HG02885 (cell line): Measurements from ENCODE around the gene PCDH12.
A peak's percentile ranks its signal among the peaks of the same experiment; 100 is the strongest.
"Not testable (repeated sequence)": the region's sequence is repeated elsewhere in the genome, so short reads cannot be mapped to it uniquely, and the experiment has no call there.

Experiments used
- ATAC-seq: cut with Tn5 transposase; IDR thresholded peaks from one replicate; pipeline ENCODE4 v1.9.1; 2021; ENCODE audit warnings: mild to moderate bottlenecking; ENCODE audit not compliant: unreplicated experiment, poor library complexity

The PCDH12 gene

DNA sequence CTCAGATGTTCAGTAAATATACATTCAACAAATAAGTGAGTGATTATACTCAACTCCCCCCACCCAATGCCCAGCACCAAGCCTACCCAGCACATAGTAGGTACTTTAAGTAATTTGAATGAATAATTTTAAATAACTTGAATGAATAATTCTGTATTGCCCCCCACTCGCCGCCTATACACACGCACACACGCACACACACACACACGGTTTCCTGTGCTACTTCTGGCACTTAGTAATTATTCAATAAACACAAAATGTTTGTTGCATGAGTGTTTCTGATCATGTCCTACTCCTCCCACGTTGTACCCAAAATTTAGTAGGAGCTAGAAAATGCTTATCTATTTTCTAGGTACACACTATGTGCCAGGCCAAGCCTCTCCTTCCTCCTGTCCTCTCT lies 16.2 kb downstream of the PCDH12 start:
- no peak for ATAC-seq

DNA sequence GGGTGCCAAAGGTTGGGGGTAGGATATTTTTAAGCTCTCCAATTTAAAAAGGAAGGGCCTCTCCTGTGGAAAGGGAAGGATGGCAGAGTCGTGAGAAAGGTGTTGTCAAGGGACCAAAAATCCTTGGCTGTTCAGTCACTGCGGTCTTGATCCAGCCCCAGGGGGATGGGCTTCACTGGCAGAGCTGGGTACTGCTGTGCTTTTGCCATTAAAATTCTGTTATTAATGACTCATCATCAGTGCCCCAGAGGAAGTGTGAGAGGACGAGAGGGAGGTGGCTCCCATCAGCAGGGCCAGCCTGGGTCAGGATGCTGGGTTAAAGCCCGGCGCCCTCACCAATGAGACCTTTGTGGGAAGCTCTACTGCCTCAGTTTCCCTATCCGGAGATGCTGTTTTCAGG lies 16.7 kb downstream of the PCDH12 start:
- ATAC-seq: no peak

DNA sequence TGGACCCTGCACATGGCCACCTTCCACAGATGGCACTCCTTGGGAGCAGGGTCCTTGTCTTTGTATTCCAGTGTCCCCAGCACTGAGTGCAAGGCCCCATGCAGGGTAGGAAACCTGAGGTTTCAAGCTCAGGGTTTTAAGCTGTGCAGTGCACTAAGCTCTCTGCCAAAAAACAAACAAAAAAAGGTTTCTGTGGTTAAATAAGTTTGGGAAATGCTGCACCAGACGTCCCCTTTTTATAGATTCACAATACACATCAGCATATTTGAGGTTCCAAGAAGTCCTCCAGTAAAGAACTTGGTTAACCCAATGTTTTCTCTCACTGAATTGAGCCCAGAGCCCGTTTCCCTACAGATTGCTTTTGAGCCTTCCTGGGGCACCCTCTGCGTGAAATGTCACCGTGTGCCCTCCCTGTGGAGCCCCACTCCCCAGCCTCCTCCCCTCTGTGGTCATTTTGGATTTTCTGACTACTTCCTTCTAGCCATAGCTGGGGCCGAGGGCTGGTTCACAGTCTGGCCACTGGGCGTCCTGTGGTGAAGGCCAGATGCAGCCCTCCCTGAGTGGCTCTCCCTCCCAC lies 17.2 kb downstream of the PCDH12 start:
- ATAC-seq: no peak

DNA sequence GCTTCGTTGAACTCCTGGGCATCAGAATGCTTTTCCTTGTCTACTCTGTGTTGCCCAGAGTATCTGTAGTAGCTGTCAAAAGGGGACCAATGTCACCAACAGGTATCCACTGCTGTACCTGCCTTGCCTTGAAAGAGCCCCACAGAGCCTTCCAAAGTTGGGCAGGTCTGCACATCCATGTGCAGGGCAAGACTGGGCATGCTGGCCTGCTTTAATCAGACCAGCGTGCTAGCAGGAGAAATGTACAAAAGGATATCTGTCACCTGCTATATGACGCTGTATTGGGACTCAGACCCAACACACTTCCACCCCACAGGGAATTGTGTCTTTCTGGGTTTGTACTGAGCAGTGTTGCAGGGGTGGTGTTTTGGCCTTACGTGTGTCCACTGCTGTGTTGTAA lies 22.5 kb downstream of the PCDH12 start:
- no peak for ATAC-seq

DNA sequence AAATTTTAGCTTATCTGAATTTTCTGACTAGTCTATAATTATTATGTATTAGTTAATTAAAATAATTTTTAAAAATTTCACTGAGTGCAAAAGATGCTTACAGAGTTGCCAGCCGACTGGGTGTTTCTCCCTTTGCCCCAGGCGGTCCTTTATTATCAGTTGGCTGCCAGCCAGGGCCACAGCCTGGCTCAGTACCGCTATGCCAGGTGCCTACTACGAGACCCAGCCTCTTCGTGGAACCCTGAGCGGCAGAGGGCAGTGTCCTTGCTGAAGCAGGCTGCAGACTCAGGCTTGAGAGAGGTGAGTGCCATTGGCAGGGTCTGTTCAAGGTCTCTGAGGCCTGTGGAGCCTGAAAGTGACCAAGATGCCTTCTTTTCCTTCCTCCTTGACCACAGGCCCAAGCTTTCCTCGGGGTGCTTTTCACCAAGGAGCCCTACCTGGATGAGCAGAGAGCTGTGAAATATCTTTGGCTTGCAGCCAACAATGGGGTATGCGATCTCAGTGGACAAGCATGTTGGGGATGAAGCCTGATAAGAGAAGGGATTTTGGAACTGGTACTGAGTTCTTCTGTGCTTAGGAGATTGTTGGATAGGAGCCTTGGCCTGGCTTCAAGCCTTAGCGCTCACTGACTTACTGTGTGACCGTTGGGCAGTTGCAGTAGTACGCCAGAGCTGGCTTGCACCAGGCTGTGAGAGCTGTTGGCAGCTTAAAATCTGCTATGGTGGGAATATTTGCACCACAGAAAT lies 23.7 kb downstream of the PCDH12 start:
- ATAC-seq: no peak

DNA sequence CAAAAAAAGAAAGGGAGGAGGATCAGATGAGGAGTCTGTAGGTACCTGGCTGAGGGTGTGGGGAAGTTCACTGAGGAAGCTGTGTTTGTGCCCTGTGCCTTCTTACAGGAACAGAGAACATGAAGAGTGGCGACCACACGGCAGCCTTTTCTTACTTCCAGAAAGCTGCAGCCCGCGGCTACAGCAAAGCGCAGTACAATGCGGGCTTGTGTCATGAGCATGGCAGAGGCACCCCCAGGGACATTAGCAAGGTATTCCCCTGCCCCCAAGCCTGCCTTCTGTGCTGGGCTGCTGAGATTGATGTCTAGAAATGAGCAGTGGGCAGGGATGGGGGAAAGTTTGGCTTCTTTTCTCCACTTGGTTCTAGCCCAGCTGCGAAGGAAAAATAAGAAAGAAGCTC lies 24.9 kb downstream of the PCDH12 start:
- no peak for ATAC-seq

DNA sequence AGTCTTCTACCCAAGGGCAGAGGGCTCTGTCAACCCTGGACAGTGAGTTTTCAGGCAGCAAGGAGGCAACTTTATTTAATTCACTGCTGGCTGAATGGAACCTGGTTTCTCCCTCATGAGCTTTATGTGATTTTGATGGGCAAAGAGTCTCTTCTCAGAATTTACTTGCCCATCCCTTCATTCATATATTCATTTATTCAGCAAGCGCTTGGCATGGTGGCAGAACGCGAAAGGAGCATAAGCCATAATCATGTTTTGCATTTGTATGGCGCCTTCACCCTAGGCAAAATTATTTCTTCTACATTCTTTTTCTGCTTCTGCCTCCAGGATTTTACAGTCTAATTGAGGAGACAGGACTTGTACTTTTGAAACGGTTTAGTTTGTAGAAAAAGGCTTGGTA lies 26.3 kb downstream of the PCDH12 start:
- ATAC-seq: no peak

DNA sequence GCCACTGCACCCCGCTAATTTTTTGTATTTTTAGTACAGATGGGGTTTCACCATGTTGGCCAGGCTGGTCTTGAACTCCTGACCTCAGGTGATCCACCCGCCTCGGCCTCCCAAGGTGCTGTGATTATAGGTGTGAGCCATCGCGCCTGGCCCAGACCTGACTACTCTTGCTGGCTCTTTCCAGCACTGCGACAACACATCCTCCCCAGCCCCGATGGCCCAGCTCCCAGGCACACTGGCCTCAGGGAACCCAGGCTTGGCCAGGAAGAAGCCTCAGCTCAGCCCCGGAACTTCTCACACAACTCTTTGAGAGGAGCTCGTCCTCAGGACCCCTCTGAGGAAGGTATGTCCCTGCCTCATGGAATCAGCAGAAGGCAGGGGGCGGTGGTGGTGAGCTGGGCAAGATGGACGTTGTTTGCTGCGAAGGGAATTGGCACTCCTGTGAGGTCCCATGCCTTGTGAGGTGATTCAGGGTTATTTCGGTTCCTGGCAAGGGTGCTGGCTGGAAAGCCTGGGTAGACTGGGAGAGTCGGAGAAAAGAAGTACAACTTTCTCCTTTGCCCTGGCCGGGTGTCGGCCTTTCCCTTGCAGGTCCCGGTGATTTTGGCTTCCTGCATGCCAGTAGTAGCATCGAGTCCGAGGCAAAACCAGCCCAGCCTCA lies 28.5 kb downstream of the PCDH12 start:
- ATAC-seq: no peak

DNA sequence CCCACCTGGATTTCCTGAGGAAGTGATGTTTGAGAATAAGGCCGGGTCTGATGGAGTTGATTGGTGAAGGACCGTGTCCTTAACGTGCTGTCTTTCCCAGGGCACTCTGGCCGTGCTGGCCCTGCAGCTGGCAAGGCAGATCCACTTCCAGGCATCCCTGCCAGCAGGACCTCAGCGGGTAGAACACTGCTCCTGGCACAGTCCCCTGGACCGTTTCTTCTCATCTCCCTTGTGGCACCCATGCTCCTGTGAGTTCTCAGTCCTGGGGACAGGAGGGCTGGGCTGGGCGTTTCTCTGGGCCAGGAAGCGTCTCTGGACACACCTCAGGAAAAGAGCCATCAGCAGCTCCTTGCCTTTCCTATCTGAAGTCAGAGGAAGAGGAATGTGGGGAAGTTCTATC lies 30.0 kb downstream of the PCDH12 start:
- ATAC-seq: no peak

DNA sequence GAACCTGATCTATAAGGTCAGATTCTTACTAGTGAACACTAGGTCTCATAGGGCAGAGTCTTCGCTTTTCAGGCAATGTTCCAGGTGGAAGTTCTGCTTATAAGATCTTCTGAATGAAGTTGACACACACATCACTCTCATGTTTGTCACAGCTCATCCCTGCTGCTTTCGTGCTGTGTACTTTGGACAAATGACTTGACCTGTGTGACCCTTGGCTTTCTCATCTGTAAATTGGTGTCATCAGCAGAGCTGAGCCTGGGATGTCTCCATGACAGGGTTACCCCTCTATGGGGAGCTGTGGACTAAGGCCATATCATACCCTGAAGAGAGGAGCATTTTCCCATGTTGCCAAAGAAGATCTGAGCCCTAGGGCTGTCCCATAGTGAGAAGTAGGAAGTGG lies 31.6 kb downstream of the PCDH12 start:
- ATAC-seq: no peak

DNA sequence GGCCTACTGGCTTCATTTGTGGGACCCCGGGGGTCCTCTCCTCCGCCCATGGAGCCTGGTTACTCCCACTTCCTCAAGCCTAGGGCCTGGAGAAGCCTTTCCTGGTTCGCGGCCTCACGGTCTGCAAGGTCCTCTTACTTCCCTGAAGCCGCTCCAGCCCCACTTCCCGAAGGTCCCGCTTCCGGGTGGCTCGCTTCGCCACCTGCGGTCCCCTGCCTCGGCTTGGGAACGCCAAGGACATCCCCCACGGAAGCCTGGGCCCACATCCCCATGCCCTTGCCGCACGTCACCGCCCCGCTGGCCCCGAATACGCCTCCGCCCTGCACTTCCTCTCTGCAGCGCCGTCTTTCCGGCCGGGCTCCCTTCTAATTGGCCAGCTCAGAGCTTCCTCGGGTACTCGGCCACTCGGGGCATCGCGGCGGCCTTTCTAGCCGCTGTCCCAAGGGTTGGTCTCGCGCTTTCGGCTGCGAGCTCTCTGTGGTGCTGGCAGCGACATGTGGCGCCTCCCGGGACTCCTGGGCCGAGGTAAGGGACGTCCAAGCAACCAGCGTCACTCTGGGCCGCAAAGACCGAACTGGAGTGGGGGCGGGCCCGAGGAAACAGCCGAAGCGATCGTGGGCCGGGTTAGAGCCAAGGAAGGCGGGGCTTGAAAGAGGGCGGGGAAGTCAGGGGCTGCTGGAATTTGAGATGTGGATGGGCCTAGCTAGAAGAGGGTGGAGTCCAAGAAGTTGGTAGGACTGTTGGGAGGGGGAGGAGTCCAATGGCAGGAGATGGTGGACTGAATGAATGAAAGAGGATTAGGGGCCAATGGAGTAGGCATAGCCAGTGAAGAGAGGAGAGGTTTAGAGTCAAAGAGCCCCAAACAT lies 34.3 kb downstream of the PCDH12 start, which contains the start of gene DELE1:
Gene DELE1 (plus strand): TSS at position 424 of the 866 bp plus-strand sequence. CDS start 71 bp downstream, at position 495.
- peak; percentile 98 for ATAC-seq

DNA sequence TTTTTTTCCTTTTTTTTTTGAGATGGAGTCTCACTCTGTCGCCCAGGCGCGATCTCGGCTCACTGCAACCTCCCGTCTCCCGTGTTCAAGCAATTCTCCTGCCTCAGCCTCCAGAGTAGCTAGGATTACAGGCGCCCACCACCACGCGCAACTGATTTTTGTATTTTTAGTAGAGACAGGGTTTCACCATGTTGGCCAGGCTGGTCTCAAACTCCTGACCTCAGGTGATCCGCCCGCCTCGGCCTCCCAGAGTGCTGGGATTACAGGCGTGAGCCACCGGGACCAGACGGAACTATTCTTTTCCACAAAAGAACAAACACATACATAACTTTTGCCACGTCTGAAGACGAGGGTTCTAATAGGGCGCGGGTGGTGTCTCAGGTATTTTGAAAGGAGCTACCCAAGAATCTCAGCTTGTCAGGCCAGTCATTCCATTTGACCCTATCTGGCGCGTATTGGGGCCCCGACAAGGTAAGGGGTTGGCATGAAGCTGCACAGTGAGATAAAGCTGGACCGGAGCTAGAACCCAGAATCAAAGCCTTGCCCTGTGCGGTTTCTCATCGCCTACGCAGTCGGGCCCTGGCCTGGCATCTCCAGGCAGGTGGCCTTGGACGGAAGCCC lies 35.1 kb downstream of the PCDH12 start:
- ATAC-seq: not testable (repeated sequence)

DNA sequence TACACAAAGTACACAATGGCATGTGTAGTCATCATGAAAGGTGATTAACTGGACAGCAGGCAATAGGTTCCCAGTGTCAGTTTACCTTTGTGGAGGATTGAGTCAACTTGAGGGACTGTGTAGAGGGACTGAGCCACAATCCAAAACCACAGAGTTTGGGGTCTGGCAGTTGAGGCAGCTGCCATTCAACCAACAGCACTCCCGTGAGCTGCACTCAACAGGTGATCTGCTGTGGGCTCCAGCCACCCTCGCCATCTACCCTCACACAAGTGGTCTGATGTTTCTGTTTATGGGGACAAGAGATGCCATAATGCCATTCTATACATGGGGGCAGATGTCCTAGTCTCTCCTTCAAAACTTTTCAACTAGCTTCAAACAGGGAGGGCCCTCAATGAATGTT lies 37.2 kb downstream of the PCDH12 start:
- ATAC-seq: no peak

DNA sequence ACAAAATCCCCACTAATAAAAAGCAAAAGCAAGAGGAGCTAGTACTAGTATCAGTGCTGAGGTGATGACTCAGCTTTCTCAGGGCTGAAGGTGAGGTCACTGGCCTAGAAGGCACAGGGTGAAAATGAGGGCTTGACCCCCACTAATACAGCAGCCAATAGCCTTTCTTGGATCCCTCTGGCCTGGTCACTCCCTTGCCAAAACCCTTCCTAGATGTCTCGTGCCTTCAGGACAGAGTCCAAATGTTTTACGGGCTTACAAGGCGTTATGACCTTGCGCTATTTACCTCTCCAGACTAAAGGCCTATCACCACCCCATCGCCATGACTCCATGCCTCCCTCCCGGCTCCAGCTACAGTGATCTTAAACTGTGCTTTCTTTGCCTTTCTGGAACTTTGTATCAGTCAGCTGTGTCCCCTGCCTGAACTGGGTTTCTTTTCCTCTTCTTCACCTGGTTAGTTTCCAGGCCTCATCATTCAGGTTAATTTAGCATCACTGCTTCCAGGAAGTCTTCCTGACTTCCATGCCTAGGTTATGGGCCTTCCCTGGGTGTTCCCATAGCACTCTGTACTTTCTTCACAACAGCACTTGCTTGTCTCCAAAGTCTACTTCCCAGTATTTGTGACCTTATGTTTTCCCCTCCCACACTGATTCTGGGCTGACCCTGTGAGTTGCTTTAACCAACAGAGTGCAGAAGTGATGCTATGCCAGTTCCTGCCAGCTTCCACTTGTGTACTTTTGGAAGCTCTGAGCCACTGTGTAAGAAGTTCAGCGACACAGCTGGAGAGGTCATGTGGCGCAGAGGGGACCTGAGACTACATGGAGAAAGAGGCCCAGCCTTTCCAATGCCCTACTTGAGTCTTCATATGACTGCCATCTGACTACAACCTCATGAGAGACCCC lies 38.5 kb downstream of the PCDH12 start:
- ATAC-seq: no peak

DNA sequence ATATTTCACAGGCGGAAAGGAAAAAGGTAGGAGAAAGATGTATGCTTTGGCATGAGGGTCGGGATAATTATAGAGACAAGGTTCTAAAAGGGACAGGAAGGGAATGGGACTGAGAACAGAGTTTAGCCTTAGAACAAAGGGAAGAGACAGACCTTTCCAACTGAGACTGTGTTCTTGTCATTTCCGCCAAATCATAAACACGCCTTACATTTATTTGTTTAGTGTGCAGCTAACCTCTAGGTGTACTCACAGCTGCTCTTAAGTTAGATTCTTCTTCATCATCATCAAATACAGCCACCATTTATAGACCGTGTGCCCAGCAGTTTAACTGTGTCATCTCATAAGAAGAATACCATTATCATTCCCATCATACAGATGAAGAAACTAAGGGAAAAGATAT lies 40.2 kb downstream of the PCDH12 start:
- ATAC-seq: no peak

DNA sequence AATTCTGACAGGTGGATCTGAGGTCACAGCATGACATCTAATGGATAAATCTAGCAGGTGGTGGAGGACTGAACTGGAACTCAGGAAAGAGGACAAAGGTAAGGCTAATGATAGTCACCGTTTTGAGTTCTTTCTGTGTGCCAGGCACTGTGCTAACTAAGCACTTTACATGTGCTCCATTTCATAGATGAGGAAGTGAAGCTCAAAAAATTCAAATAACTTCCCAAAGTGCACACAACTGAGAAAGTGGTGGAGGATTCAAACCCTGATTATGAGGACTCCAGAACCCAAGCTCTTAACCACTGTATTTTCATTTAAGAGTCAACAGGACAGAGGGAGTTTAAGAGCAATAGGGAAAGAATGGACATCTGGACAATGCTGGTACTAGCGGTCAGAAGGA lies 41.5 kb downstream of the PCDH12 start:
- ATAC-seq: no peak

DNA sequence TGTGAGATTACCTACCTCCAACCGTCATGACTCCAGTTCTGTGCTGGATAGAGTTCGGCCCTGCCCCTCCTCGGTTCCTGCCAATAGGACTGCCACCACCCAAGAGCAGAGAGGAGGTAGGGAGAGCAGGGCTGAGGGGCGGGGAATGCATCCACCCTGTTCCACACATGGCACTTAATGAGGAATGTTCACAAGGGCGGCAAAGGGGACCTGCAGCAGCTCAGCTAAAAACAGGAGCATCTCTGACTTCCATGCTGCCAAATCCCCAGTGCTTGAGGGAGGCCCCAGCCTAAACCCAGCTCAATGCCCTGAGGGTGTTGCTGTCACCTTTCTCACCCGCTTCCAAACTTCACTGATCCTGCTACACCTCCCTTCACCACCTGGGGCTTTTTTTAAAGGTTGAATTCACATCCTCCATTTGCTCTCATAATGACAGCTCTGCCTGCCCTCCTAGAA lies 42.1 kb downstream of the PCDH12 start:
- ATAC-seq: no peak

DNA sequence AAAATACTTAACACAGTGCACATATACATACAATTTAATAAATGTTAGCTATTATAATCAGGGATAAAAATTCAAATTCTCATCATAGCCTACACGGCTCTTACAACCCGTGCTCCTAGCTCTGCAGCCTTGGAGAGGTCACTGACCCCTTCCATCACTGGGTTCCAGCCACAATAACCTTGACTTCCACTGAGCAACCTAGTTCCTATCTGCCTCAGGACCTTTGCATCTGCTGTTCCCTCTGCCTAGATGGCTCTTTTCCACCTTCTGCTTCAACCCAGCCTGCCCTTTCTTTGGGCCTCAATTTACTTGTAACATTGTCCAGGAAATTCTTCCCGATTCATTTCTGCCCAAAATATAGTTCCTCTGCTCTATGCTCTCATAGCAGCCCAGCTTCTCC lies 43.2 kb downstream of the PCDH12 start:
- no peak for ATAC-seq

DNA sequence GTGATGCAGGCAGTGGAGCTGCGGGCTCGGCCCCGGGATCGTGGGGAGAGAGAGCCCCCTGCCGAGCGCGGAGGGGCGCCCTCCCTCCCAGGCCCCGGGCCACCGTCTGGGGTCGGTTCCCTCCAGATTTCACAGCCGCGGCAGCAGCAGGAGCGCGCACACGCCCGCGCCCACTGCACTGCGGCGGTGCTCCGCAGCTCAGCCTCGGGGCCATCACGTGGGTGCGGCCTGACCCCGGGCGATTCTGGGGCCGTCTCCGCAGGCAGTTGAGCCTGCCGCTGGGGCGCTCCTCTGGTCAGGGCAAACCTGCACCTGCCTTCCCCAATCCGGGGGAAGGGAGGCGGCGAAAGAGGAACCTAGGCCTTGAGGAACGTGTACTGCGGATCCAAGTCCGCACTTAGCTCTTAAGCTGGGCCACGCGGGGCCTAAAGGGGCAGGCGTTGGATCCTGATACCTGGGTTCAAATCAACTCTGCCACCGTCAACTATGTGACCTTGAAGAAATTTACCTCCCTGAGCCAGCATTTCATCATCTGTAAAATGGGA lies 43.7 kb downstream of the PCDH12 start:
- peak; percentile 82 for ATAC-seq
